Small intestine (tissue), 7 donors: Measurements from ENCODE around the gene FGFR3. TPM values are rescaled to one million over a fixed set of nuclear protein-coding genes. Genes with fewer than 3 reads are reported as not detected.

ENCODE experiments used
- DNase-seq, 2 donors: peaks; one replicate each; pipeline versions ENCODE4 v3.0.0 to v3.0.0-alpha.2; 2013
- FAIRE-seq: peaks from 2 replicates; lab custom pipeline; 2012; peaks lifted over from hg19 to GRCh38; lab: Jason Lieb, UNC
- H3K27ac ChIP-seq, 3 donors: one replicate each; pipeline ENCODE4 v1.5.1; 2013; ENCODE audit warnings: low read length in 2 of 3, mild to moderate bottlenecking in 2 of 3, control low read depth in 1 of 3, inconsistent platforms in 1 of 3, low read depth in 1 of 3, moderate library complexity in 1 of 3
- H3K27me3 ChIP-seq, 3 donors: one replicate each; pipeline ENCODE4 v1.6.1; 2013; ENCODE audit warnings: low read length in 3 of 3, inconsistent platforms in 1 of 3; ENCODE audit not compliant: control insufficient read depth in 3 of 3, insufficient read depth in 3 of 3
- H3K36me3 ChIP-seq, 3 donors: one replicate each; pipeline ENCODE4 v1.6.1; 2013; ENCODE audit warnings: low read length in 3 of 3, inconsistent platforms in 1 of 3, low read depth in 1 of 3, mild to moderate bottlenecking in 1 of 3, moderate library complexity in 1 of 3; ENCODE audit not compliant: control insufficient read depth in 3 of 3, insufficient read depth in 2 of 3
- H3K4me1 ChIP-seq, 3 donors: one replicate each; pipeline ENCODE4 v1.6.1; 2013; ENCODE audit warnings: low read length in 2 of 3, inconsistent platforms in 1 of 3, low read depth in 1 of 3, mild to moderate bottlenecking in 1 of 3, moderate library complexity in 1 of 3; ENCODE audit not compliant: control insufficient read depth in 3 of 3, insufficient read depth in 2 of 3
- H3K4me3 ChIP-seq, 3 donors: one replicate each; pipeline ENCODE4 v1.5.1; 2013; ENCODE audit warnings: low read length in 3 of 3, control low read depth in 1 of 3, inconsistent platforms in 1 of 3, low read depth in 1 of 3, mild to moderate bottlenecking in 1 of 3, moderate library complexity in 1 of 3
- H3K9me3 ChIP-seq, 2 donors: one replicate each; pipeline ENCODE4 v1.6.1; 2013; ENCODE audit warnings: low read depth in 1 of 2, low read length in 1 of 2; ENCODE audit not compliant: control insufficient read depth in 2 of 2, insufficient read depth in 1 of 2
- WGBS, 3 donors: extraction: QIAGEN DNeasy Blood & Tissue Kit; methylation state at CpG; one replicate each; pipeline ENCODE4 v1.1.7; 2013; 5-methylcytosine and 5-hydroxymethylcytosine counted together
- polyA plus RNA-seq, 4 donors: library from polyadenylated mRNA; stranded (reverse) in 3 of 4; unstranded in 1 of 4; fragments of 200-250 nt in 3 of 4; fragments of 120-200 nt in 1 of 4; gene quantifications; one replicate each; pipeline versions ENCODE4 v1.2.1 to v1.2.3, GENCODE V29; 2013
- donor health status: healthy with polysubstance abuse.
- donor health status: control.
- donor health status: control.
- donor health status: Bipolar disorder and iron deficiency.
- donor health status: healthy.

Gene FGFR3
- polyA plus RNA-seq, 4 donors: 13.8 to 267 (median 35.7) TPM

DNA sequence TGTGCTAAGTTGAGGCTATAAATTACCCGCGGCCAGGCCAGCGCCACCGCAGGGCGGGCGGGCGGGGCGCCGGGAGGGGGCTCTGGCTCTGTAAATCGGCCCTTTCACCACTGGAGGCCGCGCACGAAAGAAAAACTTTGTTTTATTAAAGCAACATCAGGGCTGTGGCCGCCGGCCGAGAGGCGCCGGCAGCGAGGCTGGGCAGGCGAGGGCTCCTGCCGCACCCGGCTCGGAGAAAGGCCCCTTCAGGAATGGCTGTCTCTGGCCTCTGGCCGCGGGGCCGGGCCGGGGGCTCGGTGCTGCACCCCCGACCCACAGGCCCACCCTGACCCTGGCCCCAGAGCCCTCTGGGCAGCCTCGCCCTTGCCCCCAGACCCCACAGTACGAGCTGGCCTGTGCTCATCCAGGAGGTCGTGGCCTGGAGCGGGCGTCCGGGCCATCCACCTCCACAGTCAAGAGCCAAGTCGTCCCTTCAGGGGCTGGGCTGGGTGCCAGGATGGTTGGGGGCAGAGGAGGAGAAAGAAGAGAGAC, 29.5 kb upstream of the FGFR3 start:
- 4 to 15% (median 14%) methylated on average over 16 to 36 of the region's 36 CpGs for WGBS, 3 donors
- Histone ChIP-seq H3K9me3 (no peaks in the 10 kb centered on the region), H3K4me3 (no peak overlapping the region), H3K36me3 (peaks cover 0 to 2% (median 0%) of the 10 kb centered on the region in 3 donors), H3K4me1 (peaks cover 0 to 29% (median 0%) of the 10 kb centered on the region in 3 donors), H3K27me3 (peaks cover 0 to 13% (median 5%) of the 10 kb centered on the region in 3 donors), H3K27ac (no peak overlapping the region)
- FAIRE-seq (no peak), DNase-seq (peak in 1 of 2 donors; percentile 69)

DNA sequence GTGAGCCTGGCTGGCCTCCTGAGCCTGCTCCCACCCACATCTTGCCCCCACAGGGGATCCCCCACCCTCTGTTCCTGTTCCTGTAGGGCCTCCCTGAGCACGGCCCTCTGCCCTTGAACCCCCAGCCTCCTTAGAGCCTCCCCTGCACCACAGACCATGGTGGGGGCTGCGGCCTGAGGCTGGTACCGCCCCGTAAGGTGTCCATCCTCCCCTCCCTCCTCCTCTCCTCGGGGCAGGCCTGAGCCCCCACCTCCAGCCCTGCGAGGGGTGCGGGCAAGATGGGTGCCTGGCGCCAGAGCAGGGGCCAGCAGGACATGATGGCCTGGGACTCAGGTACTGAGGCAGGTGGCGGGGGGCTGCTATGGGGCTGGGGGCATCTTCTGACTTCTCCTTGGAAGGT, 28.4 kb upstream of the FGFR3 start:
- Histone ChIP-seq H3K36me3 (peaks cover 0 to 2% (median 0%) of the 10 kb centered on the region in 3 donors), H3K9me3 (no peaks in the 10 kb centered on the region), H3K27ac (no peak overlapping the region), H3K27me3 (peaks cover 0 to 13% (median 5%) of the 10 kb centered on the region in 3 donors), H3K4me3 (no peak overlapping the region), H3K4me1 (peaks cover 0 to 40% (median 0%) of the 10 kb centered on the region in 3 donors)
- DNase-seq (no peak), FAIRE-seq (no peak)
- WGBS, 3 donors: 73 to 91% (median 88%) methylated on average over 5 to 9 of the region's 9 CpGs

DNA sequence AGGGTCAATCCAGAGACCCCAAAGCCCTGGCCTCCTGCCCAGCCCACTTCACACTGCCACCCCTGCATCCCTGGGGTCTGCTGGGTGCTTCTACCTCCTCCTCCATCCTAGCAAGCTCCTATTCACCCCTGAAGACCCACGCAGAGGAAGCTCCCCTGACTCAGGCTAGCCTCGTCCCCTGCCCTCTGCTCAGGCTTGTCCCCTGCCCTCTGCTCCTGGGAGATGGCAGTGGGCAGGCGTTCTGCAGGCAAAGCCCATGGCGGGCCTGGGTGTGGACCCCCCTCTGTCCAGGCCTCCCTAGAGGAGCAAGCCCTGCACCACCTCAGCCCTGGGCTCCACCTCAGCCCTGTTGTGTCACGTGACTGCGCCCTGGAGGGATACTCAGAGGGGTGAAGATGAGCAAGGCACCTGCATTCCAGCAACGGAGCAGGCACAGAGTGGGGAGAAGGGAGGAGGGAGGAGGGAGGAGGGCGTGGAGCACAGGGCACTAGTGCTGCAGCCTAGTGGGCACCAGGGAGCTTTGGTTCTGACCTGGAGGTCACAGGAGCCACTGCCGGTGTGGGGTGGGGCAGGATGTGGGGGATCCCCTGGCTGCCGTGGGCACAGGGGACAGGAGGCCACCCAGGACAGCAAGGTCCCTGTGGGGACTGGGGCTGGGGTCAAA, 27.6 kb upstream of the FGFR3 start:
- Histone ChIP-seq H3K36me3 (peaks cover 0 to 2% (median 0%) of the 10 kb centered on the region in 3 donors), H3K27me3 (peaks cover 0 to 13% (median 5%) of the 10 kb centered on the region in 3 donors), H3K4me1 (peaks cover 0 to 47% (median 0%) of the 10 kb centered on the region in 3 donors), H3K9me3 (no peaks in the 10 kb centered on the region), H3K4me3 (no peak overlapping the region), H3K27ac (no peak overlapping the region)
- DNase-seq: no peak
- 63 to 74% (median 66%) methylated on average over 10 of the region's 10 CpGs for WGBS, 3 donors
- FAIRE-seq: no peak

DNA sequence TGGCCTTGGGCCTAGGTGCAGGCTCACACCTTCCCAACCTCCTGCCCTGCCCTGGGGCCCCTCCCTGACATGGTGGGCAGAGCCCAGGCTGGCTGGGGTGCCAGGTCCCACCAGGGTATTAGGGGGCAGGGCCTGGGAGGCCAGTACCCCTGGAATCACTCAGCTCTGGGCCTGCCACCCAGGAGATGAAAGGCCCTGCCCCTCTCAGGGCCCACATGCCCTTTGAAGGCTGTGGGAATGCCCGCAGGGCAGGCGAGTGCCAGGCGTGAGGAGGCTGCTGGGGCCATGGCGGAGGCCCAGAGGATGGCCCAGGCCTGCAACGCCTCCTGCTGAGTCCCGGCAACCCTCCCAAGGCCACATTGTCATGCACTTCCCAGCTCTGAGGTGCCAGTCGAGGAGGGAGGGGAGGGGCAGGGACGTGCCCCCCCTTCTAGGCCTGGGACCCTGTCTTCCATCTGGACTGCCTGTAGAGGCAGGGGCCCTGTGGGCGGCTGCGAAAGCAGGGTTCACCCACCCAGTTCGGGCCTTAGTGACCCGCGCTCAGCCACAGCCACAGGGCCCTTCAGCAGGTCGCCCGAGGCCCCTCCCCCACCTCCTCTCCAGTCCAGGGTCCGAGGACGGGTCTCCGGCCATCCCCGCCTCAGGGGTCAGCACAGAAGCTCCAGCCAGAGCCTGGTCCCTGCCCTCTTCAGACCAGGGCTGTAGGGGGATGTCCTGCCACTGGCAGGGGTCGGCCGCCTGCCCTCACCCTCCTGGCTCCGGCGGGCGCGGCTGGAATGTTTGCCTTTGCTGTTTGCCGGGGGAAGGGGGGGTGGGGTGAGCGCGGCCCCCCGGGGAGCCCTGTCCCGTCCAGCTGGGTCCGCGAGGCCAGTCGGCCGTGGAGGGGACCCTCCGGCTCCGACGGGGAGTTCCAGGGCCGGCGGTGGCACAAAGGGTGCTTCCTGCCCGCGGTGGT, 26.7 kb upstream of the FGFR3 start:
- peaks cover 0 to 56% (median 0%) of the 10 kb centered on the region in 3 donors for H3K4me1 ChIP-seq
- H3K9me3 ChIP-seq: no peaks in the 10 kb centered on the region
- peak in 1 of 2 donors; percentile 68 for DNase-seq
- FAIRE-seq: no peak
- H3K27ac ChIP-seq: no peak overlapping the region
- H3K36me3 ChIP-seq: peaks cover 0 to 2% (median 0%) of the 10 kb centered on the region in 3 donors
- H3K27me3 ChIP-seq: peaks cover 0 to 17% (median 5%) of the 10 kb centered on the region in 3 donors
- no peak overlapping the region for H3K4me3 ChIP-seq
- 29 to 50% (median 41%) methylated on average over 26 to 41 of the region's 41 CpGs for WGBS, 3 donors

DNA sequence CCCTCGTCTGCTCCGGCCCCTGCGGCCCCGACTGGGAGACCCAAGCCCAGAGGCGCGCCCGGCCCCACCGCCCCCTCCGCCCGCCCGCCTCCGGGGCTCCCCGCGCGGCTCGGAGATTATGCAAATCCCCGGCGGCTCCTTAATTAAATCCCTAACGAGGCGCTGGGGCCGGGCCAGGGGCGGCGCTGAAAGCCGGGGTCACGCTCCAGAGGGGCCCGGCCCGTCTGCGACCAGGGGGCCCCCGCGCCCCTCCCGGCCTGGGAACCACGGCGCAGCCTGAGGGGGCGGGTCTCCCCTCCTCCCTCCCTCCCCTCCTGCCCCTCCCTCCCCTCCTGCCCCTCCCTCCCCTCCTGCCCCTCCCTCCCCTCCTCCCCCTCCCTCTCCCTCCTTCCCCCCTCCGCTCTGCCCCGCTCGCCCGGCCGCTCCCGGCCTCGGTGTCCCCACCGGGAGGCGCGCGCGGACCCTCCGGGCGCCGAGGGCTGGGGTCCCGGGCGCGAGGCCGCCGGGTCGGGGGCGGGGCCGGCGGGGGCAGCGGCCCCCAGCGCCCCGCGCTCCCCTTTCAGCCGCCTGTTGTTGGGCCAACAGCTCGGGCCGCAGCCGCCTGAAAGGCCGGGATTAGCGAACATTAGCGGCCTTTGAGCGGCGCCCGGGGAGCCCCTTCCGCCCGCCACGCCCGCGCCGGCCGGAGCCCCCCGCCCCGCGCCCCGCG, 25.9 kb upstream of the FGFR3 start:
- peaks cover 0 to 17% (median 6%) of the 10 kb centered on the region in 3 donors for H3K27me3 ChIP-seq
- 0 to 2% (median 1%) methylated on average over 18 to 79 of the region's 84 CpGs for WGBS, 3 donors
- peak overlapping the region; percentile 14 to 64 (median 31) for H3K4me3 ChIP-seq
- no peak overlapping the region for H3K27ac ChIP-seq
- H3K9me3 ChIP-seq: no peaks in the 10 kb centered on the region
- DNase-seq: peak in 1 of 2 donors; percentile 74
- FAIRE-seq: no peak
- H3K4me1 ChIP-seq: peaks cover 0 to 64% (median 0%) of the 10 kb centered on the region in 3 donors
- H3K36me3 ChIP-seq: peaks cover 0 to 2% (median 0%) of the 10 kb centered on the region in 3 donors

DNA sequence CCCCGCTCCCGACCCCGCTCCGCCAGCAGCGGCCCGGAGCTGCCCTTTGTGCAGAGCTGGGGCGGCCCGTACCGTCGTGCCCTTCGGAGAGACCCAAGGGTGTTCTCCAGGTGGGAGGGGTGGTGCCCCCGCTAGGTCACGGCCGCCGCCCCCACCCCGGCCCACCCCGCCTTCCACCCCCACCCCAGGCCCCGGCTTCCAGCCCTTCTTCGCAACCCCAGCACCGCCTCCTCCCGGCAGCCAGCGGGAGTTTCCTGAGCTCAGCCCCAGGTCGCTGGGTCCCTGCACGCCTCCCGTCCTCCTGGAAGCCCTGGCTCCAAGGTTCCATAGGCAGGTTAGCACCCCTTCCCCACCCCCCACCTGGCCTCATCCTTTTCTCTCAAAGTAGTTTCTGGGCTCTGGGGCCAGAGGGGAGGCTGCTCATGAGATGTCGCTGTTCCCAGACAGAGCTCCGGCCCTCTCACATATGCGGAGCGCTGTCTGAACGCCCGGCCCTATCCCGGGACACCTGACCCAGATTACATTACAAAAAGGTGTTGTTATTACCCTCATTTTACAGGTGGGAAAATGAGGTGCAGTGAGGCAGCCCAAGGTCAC, 25.2 kb upstream of the FGFR3 start:
- WGBS, 3 donors: 14 to 16% (median 15%) methylated on average over 13 to 31 of the region's 32 CpGs
- Histone ChIP-seq H3K36me3 (peaks cover 0 to 2% (median 0%) of the 10 kb centered on the region in 3 donors), H3K4me3 (peak overlapping the region; percentile 14 to 64 (median 31)), H3K4me1 (peaks cover 0 to 70% (median 0%) of the 10 kb centered on the region in 3 donors), H3K27me3 (peaks cover 0 to 13% (median 6%) of the 10 kb centered on the region in 3 donors), H3K27ac (peak overlapping the region in 1 of 3 donors; percentile 72), H3K9me3 (no peaks in the 10 kb centered on the region)
- DNase-seq (peak; percentile 40 to 86), FAIRE-seq (no peak)

DNA sequence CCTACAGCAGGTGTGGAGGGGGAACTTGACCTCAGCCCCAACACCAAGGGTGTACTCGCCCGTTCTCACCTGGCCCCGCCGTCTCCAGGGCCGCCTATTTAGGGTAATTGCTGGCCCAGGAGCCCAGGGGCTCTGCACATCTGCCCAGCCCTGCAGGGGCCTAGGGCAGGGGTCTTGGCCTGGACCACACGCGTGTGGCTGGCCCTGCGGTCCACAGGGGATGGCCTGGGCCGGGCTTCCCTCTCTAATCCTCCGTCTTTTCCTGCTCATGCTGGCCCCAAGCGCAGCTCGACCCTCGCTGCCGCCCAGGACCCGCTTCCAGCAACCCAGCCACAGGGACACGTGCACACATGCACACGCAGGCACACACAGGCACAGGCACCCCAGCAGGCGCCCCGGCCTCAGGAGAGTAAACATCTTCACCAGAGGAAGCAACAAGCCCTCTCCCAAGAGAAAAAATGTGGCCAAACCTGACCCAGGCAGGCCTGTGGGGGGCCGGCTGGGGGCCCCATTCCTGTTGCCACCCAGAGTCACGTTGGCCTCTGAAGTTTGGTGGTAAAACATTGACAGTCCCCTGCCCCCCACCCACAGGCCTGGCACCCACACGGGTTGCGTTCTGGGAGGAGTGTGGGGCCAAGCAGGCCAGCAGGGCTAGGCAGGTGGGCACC, 24.6 kb upstream of the FGFR3 start:
- Histone ChIP-seq H3K4me3 (peak overlapping the region in 1 of 3 donors; percentile 14), H3K27ac (peak overlapping the region in 1 of 3 donors; percentile 72), H3K36me3 (peaks cover 0 to 2% (median 0%) of the 10 kb centered on the region in 3 donors), H3K9me3 (no peaks in the 10 kb centered on the region), H3K27me3 (peaks cover 0 to 13% (median 6%) of the 10 kb centered on the region in 3 donors), H3K4me1 (peaks cover 0 to 72% (median 0%) of the 10 kb centered on the region in 3 donors)
- 38 to 61% (median 48%) methylated on average over 23 of the region's 23 CpGs for WGBS, 3 donors
- FAIRE-seq (no peak), DNase-seq (peak in 1 of 2 donors; percentile 74)
